ENCODE data around the gene EIF3J.

Gene EIF3J

DNA sequence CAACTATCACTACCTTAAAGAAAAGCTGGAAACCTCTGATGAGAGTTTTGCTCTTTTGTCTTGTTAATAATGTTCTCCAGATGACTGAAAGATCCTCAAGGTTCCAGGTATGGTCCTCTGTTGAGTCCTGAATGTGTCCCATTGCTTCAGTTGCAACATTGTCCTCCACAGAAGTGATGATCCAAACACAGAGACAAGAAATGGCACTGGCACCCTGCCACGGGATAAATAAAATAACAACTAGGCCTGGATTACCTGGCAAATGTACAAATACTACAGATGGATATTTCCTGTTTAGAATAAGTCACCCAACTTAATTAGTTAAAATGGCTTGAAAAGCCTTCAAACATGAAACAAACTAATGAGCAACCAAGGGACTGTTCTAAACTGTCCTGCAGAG is 58.3 kb downstream of the EIF3J start:
- DNase-seq (ENCODE audit: low spot score): no peak

DNA sequence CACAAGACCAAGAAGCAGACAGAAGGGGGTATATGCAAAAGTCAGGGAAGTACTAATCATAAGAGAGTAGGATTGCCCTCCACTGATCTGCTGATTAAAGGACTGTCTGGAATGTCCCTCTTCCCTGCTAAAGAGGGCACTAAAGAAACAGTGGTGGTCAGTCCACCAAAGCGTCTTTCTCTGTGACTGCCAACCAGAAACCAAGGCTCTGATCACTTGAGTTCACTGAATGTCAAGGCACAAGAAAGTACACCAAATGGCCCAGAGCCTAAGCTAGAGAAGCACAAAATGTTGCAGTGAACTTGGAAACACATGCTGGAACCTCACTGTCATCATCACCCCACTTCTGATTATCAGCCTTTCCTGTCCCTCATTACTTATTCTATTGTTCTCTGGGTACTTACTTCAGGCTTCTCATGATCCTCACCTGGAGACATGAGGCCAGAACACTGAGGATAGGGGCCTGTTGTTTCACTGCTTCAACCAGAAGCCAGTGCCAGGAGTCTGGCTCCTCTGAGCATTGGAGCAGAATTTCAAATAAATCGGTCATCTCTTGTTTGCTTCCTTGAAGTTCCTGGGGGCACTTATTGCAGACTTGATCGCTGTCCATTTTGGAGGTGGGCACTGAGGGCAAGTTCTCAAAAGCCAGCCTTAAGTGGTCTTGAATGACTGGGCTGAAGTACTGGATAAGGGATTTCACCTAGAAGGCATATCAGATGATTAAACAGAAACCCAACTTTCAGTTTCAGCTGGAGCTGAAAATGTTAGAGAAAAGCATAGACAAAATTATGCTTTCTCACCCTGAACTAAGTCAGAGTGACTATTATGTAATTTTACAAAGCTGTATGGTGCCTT is 58.9 kb downstream of the EIF3J start:
- DNase-seq (ENCODE audit: low spot score): no peak

DNA sequence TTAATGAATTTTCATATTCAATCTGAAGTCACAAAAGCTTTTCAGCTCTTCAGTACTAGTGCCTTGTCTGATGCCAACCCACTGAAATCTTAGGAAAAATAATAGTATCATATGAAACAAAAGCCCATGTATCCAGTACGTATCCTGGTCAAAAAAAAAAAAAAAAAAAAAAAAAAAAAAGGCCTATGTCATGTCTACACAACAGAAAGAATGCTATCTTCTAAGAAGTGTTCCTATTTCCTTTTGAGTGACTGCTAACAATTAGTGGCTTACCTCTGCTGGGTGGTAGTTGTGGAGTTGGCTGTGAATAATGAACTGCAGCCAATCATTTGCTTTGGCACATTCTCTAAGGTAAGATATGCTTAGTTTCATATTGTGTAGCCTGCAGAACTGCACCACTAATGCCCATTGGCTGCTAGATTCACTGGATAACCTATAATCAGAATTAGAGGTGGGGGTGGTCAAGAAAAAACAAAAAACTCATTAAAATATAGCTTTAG is 59.6 kb downstream of the EIF3J start:
- no peak for DNase-seq (ENCODE audit: low spot score)

DNA sequence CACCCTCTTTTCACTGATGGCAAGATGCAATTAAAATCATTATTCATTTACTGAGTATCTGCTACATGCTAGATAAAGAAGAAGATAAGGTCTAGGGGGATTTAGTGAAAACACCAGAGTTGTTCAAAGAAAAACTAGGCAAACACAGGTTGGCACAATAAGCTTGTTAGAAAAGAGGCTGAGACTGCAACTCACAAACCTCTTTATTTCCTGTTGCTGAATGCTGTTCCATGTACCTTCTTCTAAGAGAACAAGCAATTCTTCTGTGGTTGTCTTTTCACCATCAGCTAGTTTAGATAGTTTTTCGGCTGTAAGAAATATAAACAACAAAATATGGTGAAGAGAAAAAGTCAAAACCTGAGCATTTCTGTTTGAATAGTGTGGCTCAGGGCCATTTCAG is 61.1 kb downstream of the EIF3J start:
- no peak for DNase-seq (ENCODE audit: low spot score)

- DNase-seq (ENCODE audit: low spot score): no peak
These were observed 61.9 kb downstream of the EIF3J start for GRCh38 chr15:44598892-44599291.

GRCh38 chr15:44603126-44603525 is 66.2 kb downstream of the EIF3J start:
- DNase-seq (ENCODE audit: low spot score): no peak

DNA sequence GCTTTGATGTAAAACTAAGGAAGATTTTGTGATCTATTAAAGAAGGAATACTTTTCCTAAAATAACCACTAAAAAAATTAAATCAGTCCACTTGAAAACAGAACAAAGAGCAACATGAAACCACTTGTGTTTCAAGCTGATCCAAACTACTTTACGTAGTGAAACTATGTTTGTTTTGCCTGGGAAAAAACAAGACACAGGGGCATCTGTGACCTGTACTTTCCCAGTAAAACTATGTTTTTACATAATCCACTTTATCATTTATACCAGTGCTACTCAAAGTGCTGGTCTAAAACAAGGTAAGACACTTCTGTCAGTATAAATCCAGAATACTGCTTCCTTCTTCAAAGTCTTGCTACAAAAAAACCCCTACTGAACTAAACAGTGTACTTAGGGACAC is 69.8 kb downstream of the EIF3J start:
- no peak for DNase-seq (ENCODE audit: low spot score)

All from germinal center (tissue), 1 donor.